ENCODE results near the gene UBE2J1. TPM values are rescaled to one million over a fixed set of nuclear protein-coding genes. Genes with fewer than 3 reads are reported as not detected.
"Not testable (repeated sequence)": the region's sequence is repeated elsewhere in the genome, so short reads cannot be mapped to it uniquely, and the experiment has no call there.

The UBE2J1 gene
- total RNA-seq, 4 donors from 2014 or later, result 25.3 to 30.4 (median 26.7) TPM

DNA sequence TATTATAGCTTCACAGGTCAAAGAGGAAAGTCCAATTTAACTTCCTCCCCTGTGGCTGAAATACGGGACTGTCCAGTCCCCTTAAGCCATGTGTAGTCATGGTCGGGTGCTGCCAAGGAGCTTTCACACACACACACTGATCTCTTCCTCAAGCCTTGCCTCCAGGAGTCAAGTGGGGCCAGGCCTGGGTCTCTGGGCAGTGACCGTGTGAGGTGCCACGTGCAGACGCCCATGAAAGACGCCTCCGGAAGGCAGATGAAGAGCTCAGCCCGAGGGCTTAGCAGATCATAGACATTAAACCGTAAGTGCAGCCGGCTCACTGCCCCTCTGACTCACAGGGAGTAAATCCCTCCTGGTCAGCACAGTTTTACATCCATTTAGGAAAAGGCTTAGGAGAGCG lies 41.6 kb downstream of the UBE2J1 start:
- WGBS, 2 donors, result 36 to 41% methylated on average over 10 to 11 of the region's 11 CpGs
- Histone ChIP-seq H3K27me3 (no peaks in the 10 kb centered on the region), H3K27ac (peak overlapping the region in 1 of 4 donors; percentile 79), H3K4me3 (no peak overlapping the region), H3K9me3 (no peaks in the 10 kb centered on the region), H3K36me3 (no peaks in the 10 kb centered on the region), H3K4me1 (peaks cover 0 to 31% (median 15%) of the 10 kb centered on the region in 4 donors)
- TF ChIP-seq, protein P1, sequence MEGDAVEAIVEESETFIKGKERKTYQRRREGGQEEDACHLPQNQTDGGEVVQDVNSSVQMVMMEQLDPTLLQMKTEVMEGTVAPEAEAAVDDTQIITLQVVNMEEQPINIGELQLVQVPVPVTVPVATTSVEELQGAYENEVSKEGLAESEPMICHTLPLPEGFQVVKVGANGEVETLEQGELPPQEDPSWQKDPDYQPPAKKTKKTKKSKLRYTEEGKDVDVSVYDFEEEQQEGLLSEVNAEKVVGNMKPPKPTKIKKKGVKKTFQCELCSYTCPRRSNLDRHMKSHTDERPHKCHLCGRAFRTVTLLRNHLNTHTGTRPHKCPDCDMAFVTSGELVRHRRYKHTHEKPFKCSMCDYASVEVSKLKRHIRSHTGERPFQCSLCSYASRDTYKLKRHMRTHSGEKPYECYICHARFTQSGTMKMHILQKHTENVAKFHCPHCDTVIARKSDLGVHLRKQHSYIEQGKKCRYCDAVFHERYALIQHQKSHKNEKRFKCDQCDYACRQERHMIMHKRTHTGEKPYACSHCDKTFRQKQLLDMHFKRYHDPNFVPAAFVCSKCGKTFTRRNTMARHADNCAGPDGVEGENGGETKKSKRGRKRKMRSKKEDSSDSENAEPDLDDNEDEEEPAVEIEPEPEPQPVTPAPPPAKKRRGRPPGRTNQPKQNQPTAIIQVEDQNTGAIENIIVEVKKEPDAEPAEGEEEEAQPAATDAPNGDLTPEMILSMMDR (IDR thresholded peaks at IDR 0.05), result no peak
- TF ChIP-seq EP300 (IDR thresholded peaks at IDR 0.05) (no peak), POLR2A (IDR thresholded peaks at IDR 0.05) (no peak)
- no peak for DNase-seq (ENCODE audit: low spot score in 2 of 2)

DNA sequence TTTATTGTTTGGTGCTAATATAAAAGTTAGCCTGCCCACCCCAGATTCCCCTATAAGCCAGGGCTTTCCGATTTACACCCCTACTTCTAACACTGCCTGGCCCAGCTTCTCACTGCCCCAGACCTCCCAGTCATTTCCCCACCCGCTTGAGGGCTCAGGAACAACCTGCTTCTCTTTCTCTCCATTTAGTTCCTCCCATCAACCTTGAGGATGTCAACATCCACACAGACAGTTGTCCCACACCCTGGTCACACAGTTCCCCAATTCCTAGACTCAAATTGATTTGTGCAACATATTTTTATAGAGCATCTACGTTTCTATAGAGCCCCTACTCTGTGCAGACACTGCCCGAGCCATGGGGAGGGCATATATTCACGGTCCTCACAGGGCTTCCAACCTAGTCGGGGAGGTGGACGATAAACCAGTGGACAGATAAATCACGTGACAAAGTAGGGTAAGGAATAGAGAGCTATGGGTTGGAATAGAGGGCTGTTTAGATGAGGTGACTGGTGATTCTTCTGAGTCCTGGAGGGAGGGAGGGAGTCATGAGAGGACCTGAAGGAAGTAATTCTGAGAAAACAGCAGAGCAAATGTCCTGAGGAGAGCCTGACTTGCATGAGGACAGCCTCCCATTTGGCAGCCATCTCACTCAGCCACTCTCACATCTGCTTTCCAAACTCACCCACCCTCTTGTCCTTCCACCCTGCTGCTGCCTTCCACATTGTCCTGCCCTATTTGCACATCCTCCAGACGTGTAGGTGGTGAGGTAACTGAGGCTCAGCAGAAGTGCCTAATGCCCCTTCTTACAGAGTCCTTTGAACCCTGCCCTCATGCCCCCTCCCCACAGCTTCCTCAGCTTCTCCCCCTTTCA lies 43.8 kb downstream of the UBE2J1 start:
- Histone ChIP-seq H3K27ac (no peak overlapping the region), H3K36me3 (no peaks in the 10 kb centered on the region), H3K27me3 (no peaks in the 10 kb centered on the region), H3K9me3 (no peaks in the 10 kb centered on the region), H3K4me3 (no peak overlapping the region), H3K4me1 (peaks cover 0 to 31% (median 15%) of the 10 kb centered on the region in 4 donors)
- TF ChIP-seq EP300 (IDR thresholded peaks at IDR 0.05) (no peak), POLR2A (IDR thresholded peaks at IDR 0.05) (no peak)
- TF ChIP-seq, protein P1 (IDR thresholded peaks at IDR 0.05), result no peak
- 77 to 79% methylated on average over 8 to 9 of the region's 9 CpGs for WGBS, 2 donors
- no peak for DNase-seq (ENCODE audit: low spot score in 2 of 2)

DNA sequence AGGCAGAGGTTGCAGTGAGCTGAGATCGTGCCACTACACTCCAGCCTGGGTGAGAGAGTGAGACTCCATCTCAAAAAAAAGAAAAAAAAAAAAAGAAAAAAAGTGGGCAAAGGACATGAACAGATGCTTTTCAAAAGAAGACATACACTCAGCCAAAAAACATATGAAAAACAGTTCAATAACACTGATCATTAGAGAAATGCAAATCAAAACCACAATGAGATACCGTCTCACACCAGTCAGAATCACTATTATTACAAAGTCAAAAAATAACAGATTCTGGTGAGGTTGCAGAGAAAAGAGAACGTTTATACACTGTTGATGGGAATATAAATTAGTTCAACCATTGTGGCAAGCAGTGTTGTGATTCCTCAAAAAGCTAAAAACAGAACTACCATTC lies 48.0 kb downstream of the UBE2J1 start:
- WGBS, 2 donors, result 71 to 83% methylated on average over 3 of the region's 3 CpGs
- H3K4me1 ChIP-seq; DNase-seq (ENCODE audit: low spot score in 2 of 2); H3K4me3 ChIP-seq; H3K27me3 ChIP-seq; H3K27ac ChIP-seq; H3K9me3 ChIP-seq; H3K36me3 ChIP-seq: not testable (repeated sequence)

DNA sequence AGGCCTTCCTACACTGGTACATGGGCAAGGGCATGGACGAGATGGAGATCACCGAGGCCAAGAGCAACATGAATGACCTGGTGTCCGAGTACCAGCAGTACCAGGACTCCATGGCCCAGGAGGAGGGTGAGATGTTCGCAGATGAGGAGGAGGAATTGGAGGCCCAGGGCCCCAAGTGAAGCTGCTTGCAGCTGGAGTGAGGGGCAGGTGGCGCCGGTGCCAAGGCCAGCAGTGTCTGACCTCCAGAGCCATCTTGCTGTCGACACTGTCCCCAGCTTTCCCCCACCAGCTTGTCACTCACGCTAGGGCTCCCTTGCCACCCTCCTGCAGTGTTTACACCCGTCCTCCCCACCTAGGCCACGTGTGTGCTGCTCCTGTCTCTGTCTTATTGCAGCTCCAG lies 49.6 kb downstream of the UBE2J1 start:
- Histone ChIP-seq H3K9me3 (no peaks in the 10 kb centered on the region), H3K4me3 (no peak overlapping the region), H3K27me3 (no peaks in the 10 kb centered on the region), H3K4me1 (peaks cover 0 to 13% (median 5%) of the 10 kb centered on the region in 4 donors), H3K36me3 (no peaks in the 10 kb centered on the region), H3K27ac (no peak overlapping the region)
- 90 to 93% methylated on average over 10 of the region's 10 CpGs for WGBS, 2 donors
- TF ChIP-seq EP300 (IDR thresholded peaks at IDR 0.05) (no peak), POLR2A (IDR thresholded peaks at IDR 0.05) (no peak)
- TF ChIP-seq, protein P1 (IDR thresholded peaks at IDR 0.05), result no peak
- DNase-seq (ENCODE audit: low spot score in 2 of 2), result no peak

DNA sequence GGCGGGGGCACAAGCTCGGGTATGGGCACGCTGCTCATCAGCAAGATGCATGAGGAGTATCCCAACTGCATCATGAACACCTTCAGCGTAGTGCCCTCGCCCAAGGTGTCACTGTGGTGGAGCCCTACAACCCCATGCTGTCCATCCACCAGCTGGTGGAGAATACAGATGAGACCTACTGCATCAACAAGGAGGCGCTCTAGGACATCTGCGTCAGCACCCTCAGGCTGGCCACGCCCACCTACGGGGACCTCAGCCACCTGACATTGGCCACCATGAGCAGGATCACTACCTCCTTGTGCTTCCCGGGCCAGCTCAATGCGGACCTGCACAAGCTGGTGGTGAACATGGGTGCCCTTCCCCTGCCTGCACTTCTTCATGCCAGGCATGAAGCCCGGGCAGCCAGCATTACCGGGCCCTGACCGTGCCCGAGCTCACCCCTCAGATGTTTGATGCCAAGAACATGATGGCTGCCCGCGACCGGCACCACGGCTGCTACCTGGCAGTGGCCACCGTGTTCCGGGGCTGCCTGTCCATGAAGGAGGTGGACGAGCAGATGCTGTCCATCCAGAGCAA lies 50.2 kb downstream of the UBE2J1 start:
- no peaks in the 10 kb centered on the region for H3K36me3 ChIP-seq
- no peaks in the 10 kb centered on the region for H3K27me3 ChIP-seq
- no peak for TF ChIP-seq POLR2A (IDR thresholded peaks at IDR 0.05)
- no peak for TF ChIP-seq EP300 (IDR thresholded peaks at IDR 0.05)
- TF ChIP-seq, protein P1 (IDR thresholded peaks at IDR 0.05), result no peak
- peaks cover 0 to 16% (median 5%) of the 10 kb centered on the region in 4 donors for H3K4me1 ChIP-seq
- no peak overlapping the region for H3K4me3 ChIP-seq
- no peak for DNase-seq (ENCODE audit: low spot score in 2 of 2)
- H3K27ac ChIP-seq, result no peak overlapping the region
- WGBS, 2 donors, result 89 to 96% methylated on average over 9 to 19 of the region's 22 CpGs
- H3K9me3 ChIP-seq, result no peaks in the 10 kb centered on the region

All from tibial nerve (tissue), 4 donors.